NOMO-1 (cell line): Measurements from ENCODE around the gene NAA20.
A peak's percentile ranks its signal among the peaks of the same experiment; 100 is the strongest.

ENCODE experiments used
- DNase-seq, 2 experiments: peaks; one replicate each; lab custom pipeline; 2025; ENCODE audit not compliant: unreplicated experiment in 2 of 2; lab: John Stamatoyannopoulos, UW

NAA20 gene

DNA sequence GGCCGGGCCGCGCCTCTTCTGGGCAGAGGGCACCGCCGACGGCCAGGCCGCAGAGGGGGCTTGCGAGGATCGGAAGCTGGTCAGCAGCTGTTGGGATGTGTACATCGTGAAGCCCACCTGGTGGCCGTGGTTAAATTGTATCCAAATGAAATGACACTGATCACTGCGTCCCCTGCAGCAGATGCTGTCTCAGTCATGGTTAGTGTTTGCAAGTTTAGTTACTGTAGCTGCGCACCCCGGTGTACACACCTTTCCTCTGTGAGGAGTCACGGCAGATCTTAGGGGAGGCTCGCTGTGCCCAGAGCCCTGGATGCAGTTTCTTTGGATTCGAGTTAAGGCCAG lies 653 bp downstream of the NAA20 start:
- no peak for DNase-seq

DNA sequence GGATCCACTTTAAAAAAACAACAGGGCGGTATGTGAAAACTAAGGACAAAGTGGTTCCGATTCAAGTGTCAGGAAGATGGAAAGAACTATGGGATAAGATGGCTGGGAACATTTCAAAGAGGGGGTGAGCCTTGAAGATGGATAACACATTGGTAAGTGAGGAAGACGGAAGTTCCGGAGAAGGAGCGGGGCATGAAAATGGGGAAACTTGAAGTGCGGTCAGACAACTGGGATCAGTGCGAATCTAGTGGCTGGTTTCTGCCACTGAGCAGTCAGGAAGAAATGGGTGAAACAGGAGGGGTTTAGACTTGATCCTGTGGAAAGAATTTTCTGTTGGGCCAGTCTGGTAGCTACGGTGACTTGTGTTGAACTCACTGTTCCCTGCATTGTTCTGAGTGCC lies 1.2 kb downstream of the NAA20 start:
- DNase-seq, result no peak

DNA sequence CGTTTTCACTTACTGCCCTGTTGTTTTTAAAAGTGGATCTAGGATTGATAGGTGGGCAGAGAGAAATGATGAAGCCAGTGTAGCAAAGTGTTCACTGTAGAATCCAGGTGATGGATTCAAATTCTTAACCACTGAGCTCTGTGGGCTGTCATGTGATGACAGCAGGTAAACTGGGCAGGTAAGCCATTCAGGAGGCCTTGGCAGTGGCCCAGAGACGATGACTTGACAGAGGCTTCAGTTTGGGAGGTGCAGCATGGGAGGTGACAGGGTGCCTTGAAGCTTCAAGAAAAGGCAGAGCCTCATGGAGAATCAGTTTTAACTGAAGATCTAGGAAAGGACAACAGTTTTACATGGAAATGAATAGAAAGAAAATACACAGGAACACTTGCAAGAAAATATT lies 2.0 kb downstream of the NAA20 start:
- no peak for DNase-seq

DNA sequence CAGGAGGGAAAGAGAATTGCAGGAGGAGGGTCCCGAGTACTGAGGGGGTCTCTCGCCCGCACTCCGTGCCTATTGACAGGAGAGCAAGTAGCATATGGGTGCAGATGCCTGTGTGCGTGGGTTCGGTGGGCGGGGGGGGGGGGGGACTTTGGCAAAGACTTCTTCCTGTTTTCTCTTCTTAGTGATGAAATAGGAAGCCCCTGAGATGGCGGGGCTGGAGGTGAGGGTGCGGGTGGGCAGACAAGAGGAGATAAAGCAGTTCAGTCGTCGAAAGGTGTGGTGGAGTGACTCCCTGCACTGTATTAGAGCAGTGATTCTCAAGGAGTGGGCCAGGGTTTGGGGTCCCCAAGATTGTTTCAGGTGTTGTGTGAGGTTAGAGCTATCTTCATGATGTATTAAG lies 3.7 kb downstream of the NAA20 start:
- DNase-seq, result no peak

DNA sequence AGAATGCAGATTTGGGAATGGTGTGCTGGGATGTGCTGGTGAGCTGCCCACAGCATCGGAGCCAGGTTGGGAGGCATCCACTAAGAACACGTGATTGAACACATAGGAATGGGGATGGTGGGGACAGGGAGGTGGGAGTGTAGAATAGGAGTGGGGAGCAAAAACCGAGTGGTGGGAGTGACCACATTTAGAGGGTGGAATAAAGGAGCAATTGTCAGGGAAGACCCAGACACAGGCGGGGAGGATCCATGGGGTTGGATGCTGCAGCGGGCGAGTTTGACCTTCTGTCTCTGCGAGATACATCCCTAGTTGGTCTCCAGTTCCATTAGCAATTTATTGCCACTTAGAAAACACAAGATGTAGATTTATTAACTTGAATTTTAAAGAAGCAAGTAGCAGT lies 4.7 kb downstream of the NAA20 start:
- no peak for DNase-seq

DNA sequence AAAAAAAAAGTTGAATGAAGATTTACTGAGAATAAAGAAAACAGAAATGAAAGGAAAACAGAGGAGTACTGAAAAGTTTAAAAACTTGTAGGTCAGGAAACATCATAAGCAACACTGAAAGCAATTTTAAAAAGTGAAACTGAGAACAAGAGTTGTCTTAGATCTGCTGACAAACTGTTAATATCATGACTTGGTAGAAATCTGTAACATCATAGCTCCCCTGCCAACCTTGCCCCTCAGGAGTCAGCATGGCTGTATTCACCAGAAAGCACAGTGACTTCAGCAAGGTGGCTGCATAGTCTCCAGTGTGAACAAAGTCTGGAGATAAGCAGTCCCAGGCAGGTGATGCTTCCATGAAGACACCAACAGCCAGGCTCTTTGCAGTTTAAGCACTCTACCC lies 5.3 kb downstream of the NAA20 start:
- no peak for DNase-seq

DNA sequence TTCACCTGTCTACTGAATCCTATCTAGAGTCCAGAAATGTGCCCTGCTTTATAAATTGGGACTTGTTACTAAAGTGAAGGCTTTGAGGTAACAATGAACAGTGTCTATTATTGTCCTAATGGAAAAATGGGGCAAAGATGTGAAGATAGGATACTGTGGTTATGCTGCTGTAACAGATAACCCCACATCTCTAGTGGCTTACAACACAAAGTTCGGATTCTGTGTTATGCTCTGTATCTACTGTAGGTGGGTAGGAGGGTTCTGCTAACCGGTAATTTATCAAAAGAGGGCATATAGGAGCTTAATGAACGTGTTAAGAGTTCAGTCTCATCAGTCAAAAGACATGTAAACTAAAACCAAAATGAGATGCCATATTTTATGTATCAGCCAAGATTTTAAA lies 6.2 kb downstream of the NAA20 start:
- DNase-seq, result no peak

DNA sequence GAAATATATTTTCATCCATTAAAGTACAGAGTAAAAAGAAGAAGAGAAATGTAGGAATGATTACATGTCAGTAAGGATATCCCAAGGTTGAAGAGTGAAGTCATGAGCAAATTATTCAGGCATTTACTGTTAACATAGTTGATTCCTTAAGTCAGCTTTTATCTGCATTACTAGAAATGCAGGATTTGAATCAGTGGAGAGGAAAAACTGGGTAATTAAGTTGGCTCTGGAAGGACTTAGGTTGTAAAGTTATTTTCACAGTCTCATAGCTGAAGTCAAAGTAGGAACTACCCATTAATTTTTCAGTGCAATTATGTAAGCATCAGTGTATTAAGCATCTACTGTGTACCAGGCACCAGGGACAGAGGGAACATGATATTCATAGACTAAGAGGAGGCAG lies 7.8 kb downstream of the NAA20 start:
- DNase-seq, result no peak

DNA sequence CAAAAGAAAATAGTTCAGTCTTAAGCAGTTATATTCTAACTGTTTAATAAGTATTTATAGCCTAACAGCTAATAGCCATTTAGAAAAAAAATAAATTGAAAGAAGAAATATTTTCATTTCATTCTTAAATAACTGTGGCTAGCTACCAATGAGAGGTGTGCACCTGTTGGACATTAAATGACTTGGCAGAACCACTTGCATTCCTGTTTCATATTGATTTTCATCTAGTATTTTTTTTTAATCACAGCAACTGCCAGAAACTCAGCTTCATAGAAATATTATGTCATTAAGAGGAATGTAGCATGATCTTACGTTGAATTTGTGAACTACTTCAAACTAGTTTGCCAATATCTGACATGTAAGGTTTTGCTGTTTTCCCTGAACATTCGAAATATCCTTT lies 10.1 kb downstream of the NAA20 start:
- DNase-seq, result no peak

DNA sequence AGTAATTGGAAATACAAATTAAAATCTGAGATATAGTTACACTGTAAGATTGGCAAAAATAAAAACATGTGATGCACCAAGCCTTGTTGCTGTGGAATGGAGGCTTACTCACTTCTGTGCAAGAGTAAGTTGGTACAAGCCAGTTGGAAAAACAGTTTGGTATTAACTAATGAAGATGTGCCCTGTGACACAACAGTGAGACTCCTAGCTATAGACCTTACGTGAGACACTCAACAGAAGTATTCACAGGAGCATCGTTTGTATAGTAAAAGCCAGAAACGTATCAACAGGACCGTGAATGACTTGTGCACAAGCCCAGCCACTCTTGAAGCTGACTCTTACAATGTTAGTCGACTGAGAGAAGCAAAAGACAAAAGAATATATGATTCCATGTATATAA lies 14.6 kb downstream of the NAA20 start:
- no peak for DNase-seq

DNA sequence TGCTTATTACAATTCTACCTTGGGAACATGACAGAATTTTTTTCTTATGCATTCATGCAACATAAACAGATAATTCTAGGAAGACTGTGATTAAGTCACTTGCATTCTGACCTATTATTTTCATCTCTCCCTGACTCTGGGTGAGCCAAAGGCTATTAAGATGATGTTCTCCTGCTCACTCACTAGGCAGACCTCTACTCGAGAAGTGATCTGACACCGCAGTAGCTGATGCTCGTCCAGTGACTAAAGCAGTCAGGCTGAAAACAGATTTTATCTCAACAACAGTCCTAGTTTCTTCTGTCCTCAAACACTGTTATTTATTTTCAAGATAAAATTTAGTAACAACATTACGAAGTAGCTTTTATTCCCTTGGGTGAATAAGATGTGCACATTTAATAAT lies 17.3 kb downstream of the NAA20 start:
- no peak for DNase-seq

DNA sequence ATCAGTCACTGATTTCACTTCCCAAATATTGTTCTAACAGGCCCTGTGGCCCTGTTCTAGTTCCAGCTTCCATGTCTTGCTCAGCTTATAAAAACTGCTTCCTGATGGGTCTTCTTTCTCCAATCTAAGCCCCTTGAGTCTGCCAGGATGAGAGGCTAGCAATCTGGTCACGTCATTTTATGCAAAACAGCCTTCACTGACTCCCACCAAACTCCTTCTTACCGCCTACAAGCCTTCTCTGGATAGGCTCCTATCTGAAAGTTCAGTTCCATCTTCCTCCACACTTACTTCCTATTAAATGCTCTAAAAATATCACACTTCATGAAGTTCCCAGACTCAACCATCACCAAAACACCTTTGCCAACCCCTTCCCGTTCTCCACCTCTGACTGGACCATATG lies 19.6 kb downstream of the NAA20 start:
- no peak for DNase-seq

DNA sequence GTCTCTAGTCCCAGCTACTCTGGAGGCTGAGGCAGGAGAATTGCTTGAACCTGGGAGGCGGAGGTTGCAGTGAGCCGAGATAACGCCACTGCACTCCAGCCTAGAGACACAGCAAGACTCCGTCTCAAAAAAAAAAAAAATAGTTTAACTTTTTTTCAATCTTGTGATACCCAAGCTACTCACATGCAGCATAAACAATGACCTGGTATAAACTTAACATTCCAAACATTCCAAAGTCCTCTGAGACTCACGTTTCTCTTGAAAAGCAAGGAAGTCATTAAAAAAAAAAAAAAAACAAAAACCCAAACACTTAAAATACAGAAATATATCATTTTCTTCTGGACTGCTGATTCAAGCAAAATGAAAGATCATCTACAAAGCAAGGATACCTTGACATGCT lies 20.8 kb downstream of the NAA20 start:
- no peak for DNase-seq

DNA sequence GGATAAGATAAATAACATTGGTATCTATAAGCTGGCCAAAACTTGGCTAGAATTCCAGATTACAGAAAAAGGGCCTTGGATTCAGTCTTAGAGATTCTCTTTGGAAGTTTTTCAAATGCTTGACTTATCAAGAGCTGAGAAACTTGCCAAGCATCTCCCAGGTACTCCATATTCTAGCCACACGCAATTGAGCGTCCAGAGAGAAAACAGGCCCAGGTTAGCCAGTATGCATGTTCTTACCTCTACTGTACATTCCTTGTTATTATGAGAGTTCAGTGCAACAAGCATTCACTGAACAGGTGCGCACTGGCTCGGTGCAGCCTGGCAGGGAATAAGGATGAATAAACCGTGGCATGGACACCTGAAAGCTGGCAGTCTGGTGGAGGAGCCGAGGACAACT lies 21.4 kb downstream of the NAA20 start:
- DNase-seq, result no peak

DNA sequence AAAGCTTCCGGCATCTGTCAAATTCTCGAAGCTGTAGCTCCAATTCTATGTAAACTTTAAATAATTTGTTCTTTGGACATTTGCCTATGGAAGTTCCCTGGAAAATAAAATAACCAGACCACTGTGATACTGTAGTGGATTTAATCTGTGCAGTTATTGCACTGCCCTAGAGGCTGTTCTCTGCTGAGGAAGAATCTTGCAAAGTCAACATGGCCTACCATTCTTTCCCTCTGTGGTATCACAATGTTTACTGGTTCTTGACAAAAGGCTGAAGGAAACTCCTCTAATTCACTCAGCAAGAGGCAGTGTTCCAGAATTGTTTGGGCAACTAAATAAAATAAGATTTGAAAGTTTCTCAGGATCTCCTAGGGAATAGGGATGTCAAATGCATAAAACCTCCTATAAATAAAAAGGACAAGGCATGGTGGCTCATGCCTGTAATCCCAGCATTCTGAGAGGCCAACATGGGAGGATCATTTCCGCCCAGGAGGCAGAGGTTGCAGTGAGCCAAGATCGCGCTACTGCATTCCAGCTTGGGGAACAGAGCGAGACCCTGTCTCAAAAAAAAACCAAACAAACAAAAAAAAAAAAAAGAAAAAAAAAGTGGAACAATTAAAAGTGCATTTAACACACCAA lies 22.7 kb downstream of the NAA20 start:
- DNase-seq, result no peak

DNA sequence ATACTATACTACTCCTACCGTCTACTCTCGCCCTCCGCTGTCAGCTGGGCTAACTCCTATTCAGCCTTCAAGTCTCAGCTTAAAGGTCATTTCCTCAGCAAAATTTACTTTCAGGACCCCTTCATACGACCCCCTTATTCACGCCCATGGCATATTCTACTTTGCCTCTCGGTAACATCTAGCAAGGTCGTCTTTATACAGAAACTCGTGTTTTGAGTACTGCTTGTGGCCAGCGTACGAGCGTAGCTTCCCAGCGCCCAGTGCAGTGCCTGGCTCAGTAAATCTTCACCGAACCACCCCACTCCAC lies 34.6 kb downstream of the NAA20 start:
- no peak for DNase-seq

DNA sequence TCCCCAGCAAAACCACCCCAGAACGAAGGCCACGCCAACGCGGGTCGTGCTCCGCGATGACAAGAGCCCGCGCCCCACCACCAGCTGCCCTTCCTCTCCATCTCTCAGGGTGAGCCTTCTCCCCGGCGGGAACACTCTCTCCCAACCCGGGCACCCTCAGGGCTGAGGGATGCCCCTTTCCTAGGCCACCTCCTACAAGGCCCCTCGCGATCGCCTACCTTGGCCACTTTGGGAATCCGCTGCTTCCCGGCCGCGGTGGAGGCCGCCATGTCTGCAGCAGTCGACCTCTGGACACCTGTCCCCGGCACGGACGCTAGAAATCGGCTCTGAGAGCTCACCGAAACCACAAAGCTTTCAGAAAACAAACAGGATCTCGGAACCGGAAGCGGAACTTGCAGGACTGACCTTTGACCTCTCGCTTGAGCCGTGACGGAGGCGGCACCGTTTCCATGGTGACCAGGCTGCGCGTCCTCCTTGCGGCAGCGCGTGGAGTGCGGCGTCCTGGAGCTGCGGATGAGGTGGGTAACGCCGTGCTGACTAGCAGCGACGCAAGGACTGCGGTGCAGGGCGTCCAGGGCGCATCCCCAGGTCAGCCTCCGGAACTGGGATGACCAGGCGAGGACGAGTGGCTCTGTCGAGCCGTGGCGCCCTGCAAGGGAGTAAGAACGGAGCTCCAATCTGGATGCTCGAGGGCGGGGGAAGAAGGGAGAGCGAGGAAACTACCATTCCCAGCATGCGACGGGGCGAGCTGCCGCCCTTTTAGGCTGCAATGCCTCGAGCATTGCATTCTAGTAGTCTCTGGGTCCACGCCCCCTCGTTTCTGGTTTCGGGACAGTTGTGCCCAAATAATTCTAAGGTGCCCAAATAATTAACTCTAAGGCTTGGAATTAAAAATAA lies 35.2 kb downstream of the NAA20 start, which contains the start of the genes CFAP61 and CRNKL1:
Gene CFAP61 (plus strand): TSS at position 459 of the 897 bp plus-strand sequence. CDS start 4,122 bp downstream, outside the sequence.
Gene CRNKL1 (minus strand): TSS at position 393 of the 897 bp plus-strand sequence. CDS start 124 bp downstream, at position 269.
- peak; percentile 89 to 91 for DNase-seq

DNA sequence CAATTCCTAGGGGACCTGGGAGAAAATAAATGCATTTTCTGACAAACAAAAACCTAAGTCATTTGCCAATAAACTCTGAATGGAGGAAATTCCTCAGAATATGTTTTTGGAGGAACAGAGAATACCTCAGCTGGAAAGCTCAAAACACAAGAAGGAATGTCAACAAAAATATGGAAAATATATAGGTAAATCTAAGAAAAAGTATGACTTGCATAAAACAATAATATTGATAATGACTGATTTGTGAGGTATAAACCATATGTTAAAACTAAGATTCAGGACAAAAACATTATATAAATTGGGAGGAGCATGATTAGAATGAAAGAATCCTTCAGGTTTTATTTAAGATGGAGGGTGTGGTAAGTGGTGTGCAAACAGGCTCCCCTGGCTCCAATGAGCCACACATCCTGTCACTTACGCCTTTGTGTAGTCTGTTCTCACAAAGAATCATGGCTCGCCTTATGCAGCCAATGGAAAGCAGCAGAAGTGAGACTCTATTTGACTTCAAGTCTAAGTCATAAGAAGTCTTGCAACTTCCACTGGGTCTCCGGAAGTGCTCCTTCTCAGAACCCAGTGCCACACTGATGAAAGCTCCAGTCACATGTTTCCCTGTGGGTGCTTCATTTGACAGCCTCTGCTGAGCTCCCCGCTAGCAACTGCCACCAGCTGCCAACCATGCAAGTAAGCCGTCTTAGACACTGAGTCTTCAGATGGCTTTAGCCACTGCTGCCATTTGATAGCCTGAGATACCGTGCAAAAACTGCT lies 43.3 kb downstream of the NAA20 start:
- no peak for DNase-seq

DNA sequence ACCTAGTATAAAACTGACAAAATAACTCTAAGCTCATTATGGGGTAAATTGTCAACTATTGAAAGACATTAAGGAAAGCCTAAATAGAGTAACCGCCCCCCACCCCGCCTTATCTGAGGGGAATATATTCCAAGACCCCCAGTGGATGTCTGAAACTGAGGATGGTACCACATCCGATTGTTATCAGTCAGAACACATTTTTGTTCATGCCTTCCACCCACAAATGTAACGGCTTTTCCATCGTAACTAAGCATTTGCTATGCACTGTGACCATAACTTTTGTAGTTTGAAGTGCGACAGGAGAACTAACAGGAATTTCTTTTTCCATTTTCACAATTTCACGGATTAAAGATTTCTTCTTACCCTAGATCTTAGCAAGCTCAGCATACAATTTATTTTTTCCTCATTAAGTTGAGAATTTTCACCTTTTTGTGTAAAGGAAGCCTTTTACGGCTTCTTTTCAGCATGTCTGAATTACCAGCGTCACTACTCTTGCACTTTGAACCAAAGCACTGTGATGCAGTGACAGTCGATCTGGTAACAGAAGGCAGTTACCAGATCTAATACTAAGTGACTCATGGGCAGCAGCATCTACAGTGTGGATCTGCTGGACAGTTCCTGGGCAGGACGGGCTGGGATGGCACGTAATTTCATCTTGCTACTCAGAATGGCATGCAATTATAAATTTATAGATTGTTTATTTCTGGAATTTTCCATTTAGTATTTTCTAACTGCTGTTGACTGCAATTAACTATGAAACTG lies 47.0 kb downstream of the NAA20 start:
- no peak for DNase-seq

DNA sequence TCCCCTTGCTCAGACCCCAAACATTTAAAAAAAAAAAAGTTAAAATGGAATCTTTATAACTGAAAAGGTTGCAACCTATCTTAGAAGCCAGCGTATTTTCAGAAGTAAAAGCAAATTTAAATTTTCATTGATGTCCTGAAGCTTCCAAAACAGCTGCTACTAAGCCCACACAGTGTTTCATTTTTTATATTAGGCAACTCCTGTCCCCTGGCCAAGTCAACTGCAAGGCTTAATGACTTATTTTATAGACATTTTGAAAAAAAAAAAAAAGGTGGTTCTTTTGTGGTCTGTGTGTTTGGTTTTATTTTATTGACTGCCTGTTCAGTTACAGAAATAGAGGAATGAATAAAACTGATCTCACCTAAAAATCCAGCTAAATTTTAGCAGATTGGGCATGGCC lies 48.2 kb downstream of the NAA20 start:
- no peak for DNase-seq
